ENCODE results near the gene MTMR3.

The MTMR3 gene

DNA sequence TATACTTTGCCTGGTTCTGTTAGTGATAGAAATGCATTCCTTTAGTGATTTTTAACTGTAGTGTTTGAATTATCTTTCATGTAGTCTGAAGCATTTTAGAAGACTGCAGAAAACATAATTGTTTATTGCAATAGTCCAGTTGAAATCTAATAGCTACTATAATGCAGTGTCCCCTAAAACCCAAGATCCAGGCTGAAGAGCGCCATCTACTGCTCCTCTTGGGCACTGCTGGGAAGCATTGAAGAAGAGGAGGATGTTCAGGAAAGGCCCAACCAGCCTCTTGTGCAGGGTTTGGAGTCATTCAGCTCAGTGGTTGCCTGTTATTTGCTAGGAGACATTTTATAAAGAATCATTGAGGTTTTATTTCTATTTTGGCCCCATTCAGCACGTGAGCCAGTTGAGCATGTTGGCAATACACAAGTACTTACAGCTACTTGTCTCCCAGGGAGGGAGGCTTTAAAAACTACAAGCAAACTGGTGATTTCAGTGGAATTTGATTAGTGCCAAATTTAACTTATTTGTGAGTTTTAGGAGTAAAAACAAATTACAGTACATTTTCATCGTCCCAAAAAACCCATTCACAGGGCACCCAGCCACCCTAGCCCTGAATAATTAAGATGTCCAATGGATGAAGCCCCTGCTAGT, 122.4 kb downstream of the MTMR3 start:
- peak; percentile 2 for DNase-seq

DNA sequence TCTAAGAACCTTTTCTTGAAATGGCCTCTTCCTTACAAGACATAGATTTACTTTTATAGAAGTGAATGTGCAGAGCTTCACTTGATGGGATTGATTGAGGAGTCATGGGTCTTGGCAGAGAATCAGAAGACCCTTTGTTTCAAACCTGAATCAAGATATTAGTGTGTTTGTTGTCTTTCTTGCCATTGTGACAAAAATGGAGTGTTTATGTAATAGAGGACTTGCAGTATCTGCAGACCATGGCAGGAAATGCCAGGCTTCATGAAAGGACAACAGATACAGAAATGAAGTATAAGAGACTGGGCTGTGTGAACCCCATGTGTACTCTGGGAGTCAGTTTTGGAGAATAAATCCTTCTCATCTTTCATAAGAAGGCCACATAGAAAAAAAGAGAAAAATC, 124.4 kb downstream of the MTMR3 start:
- no peak for DNase-seq

- DNase-seq = no peak
These were observed 125.4 kb downstream of the MTMR3 start for GRCh38 chr22:30008401-30008800.

DNA sequence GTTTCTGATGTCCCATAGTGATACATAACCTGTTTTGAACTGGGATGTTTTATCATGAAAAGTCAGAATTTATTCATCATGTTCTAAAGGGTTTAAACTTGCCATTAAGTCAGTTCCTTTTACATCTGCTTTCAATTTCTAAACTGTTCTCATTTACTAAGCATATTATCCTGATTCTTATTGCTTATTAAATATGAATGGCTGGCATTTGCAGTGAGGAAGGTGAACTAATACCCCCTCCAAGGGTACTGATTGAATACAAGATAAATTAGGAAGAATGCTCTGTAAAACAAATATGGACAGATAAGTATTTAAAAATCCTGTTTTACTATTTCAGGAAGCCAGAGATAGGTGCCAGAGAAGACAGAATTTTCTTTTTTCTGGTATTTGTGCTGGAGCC, 126.5 kb downstream of the MTMR3 start:
- DNase-seq = no peak

GRCh38 chr22:30010789-30011405, 127.9 kb downstream of the MTMR3 start:
- DNase-seq = no peak

GRCh38 chr22:30013201-30013600, 130.2 kb downstream of the MTMR3 start:
- DNase-seq = no peak

GRCh38 chr22:30014244-30014643, 131.3 kb downstream of the MTMR3 start:
- DNase-seq = no peak

GRCh38 chr22:30015229-30015797, 132.3 kb downstream of the MTMR3 start:
- no peak for DNase-seq

- no peak for DNase-seq
These were observed 132.9 kb downstream of the MTMR3 start for GRCh38 chr22:30015846-30016245.

GRCh38 chr22:30016596-30016995, 133.6 kb downstream of the MTMR3 start:
- no peak for DNase-seq

- no peak for DNase-seq
These were observed 134.6 kb downstream of the MTMR3 start for GRCh38 chr22:30017375-30018223.

- DNase-seq = no peak
These were observed 137.5 kb downstream of the MTMR3 start for GRCh38 chr22:30020511-30020910.

DNA sequence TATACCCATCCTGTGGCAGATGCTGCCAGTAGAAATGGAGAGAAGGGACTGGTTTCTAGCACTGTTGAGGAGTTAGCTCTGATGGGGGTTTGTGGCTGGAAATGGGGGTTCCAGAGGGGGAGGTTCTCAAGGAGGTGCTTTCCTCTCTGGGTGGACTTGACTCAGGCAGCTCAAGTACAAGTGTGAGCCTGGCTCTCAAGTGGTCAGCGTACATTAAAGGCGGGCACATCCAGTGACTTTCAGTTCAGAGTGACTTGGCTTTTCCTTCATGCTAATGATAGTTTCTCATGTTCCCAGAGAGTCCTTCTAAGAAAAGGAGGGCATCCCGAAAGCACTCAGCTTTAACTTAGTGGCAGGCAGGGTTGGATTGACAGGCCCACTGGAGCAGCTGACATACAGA, 138.4 kb downstream of the MTMR3 start:
- no peak for DNase-seq

DNA sequence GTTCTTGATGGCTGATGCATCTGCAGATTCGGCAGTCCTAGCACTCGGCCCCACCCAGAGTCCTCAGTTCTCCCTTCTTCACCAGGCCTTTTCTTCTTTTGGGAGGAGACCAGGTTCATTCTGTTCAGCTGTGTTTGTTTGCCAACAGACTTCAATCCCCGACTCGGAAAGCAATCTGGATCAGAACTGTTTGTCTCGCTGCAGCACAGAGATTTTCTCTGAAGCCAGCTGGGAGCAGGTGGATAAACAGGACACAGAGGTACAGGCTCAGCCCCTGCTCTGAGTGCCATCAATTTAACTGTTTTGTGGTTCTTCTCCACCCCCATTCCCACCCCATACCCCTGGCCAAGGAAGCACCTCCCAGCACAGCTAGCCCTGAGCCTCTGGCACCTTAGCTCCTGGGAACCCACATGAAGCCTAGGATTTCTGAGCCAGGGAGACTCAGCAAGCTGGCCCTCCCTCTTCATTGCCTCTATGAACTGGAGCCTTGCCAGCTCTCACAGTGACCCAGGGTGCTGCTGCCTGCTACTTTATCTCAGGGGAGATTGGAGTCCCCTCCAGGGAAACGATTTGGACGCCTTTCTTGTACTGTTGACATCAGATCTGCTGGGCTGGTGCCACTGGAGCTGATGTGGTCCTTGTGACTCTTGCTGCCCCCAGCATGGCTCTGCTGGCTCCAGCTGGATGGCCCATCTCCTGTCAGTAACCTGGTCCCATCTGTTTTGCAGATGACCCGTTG, 139.1 kb downstream of the MTMR3 start:
- no peak for DNase-seq

GRCh38 chr22:30023099-30023660, 140.2 kb downstream of the MTMR3 start:
- no peak for DNase-seq

- no peak for DNase-seq
These were observed 141.3 kb downstream of the MTMR3 start for GRCh38 chr22:30024231-30024630.

DNA sequence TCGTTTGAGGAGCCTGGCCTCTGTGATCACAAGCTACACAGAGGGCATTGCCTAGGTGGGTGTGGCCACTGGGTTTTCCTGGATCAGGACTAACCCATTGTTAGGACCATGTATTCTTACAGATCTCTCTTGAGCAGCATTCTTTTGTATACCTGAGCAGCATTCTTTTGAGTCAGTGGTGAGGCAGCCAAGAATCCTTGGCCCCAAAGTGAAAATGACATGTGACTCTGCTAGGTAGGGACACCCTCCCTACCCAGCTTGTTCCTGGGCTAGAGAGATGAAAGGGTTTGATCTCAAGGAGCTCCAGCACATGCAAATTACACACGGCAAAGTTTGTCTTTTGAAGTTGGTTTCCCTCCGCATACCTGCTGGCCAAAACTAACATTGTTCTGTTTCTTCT, 142.2 kb downstream of the MTMR3 start:
- no peak for DNase-seq

GRCh38 chr22:30026756-30027155, 143.8 kb downstream of the MTMR3 start:
- no peak for DNase-seq

GRCh38 chr22:30027169-30027568, 144.2 kb downstream of the MTMR3 start:
- DNase-seq = no peak

DNA sequence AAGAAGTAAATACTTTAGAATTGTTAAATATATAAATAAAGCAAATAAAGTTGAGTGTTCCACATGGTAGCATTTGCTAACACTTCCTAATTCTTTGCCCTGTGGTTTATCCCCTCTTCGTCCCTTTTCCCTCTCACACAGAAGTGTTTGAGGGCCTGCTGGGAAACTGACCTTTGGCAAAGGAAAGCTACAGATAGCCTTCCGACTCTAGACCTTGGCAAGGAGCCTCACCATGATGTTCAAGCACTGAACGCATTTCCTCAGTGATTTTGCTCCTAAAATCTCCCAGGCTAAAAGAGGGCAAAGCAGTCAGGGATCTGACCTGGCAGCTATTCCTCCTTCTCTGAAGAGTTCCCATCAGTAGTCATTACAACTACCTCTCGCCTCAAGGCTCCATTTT, 144.8 kb downstream of the MTMR3 start:
- DNase-seq = no peak

DNA sequence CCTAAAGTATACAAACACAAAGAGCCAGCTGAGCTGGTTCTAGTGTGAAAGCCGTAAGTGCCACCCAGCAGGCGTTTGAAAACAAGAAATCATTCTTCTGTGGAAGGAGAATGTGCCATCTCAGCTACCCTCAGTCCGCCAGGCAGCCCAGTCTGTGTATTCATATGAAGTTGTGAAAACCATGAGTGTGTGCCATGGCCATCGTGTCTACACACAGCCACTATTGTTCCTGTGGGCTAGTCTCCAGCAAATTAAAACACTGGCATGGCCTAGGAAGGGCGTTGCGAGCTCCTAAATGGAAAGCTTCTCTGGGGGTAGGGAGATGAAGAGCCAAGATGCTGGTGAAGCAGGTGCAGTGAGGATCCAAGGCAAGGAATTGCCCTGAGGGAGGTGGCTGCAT, 145.8 kb downstream of the MTMR3 start:
- DNase-seq = no peak

DNA sequence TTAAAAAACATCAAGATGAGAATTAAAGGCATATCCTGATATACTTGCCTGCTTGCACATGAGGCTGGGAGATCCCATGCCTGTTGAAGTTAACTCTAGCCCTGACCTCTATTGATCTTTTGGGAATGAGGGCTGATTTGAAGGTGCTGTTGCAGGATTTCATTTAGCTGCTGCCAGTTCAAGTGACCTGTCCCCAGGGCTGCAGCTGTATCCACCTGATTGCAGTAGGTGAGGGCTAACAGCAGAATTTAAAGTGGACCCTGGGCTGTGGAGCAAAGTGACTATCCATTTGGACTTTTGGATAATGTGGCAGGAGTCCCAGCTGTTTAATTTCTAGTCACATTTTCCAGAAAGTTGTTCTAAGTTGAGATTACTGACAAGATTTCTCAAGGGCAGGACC, 146.5 kb downstream of the MTMR3 start:
- DNase-seq = no peak

DNA sequence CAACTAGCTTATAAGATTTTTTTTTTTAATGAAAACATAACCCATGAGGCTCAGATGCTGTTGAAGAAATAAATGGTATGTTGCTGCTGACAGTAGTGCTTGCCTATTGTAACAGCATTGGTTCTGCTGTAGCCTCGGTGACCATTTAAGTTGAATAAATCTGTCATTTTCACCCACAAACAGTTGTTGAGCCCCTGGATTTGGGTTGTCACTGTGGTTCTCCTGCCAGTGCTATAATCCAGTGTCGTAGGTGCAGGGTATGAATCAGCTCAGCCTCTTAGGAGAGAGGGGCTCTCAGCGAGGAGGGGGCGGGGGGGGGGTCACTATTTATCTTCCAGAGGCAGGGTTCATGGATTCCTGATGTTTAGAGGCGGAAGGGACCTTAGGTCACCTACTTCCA, 147.4 kb downstream of the MTMR3 start:
- no peak for DNase-seq

All from NCI-H1436 treated with DMSO at 0.1 percent for 48 hours (cell line).